CD4-positive, alpha-beta T cell treated with Interleukin-2 at 100 ng/mL for 4 hours (primary cell): ENCODE data around the gene LRRC10B.

Source experiments
- DNase-seq: peaks from one replicate; pipeline ENCODE4 v3.0.0-alpha.2; 2020; ENCODE audit warnings: low spot score

Gene LRRC10B

GRCh38 chr11:61509043-61510029 is 787 bp downstream of the LRRC10B start:
- DNase-seq: peak; percentile 40

DNA sequence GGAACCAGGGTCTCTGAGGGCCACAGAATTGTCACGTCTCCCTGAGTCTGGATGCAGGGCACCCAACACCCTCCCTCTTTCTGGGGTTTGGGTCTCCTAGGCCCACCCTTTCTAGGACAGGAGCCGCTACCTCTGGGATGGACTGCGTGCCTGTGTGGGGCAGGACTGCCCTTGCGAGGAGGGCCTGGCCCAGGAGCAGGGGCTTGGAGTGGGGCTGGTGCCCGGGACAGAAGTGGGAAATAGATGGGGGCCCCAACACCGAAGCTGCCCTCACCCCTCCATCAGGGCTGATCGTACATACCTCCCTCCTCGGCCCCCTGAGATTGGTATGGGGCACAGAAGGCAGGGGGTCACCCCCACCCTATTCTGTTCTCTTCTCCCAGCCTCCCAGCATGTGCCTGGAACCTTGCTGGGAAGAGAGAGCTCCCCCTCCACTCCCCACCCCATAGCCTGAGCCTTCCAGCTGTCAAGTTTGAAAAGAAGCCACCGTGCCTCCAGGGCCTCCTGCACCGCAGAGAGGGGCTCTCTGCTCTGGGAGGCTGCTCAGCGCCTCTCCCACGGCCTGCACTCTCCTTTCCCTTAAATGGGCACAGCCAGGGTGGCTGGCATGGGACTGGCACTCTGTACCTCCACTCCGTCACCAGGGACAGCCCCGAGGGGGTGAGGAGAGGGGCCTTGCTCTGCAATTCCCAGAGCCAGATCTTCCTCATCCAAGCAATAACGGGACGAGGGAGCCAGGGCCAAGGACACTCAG is 1.8 kb downstream of the LRRC10B start:
- no peak for DNase-seq

- no peak for DNase-seq
Measured at GRCh38 chr11:61510974-61511373, 2.4 kb downstream of the LRRC10B start.

GRCh38 chr11:61511383-61511782 is 2.8 kb downstream of the LRRC10B start:
- no peak for DNase-seq

GRCh38 chr11:61512435-61512834 is 3.9 kb downstream of the LRRC10B start:
- no peak for DNase-seq

DNA sequence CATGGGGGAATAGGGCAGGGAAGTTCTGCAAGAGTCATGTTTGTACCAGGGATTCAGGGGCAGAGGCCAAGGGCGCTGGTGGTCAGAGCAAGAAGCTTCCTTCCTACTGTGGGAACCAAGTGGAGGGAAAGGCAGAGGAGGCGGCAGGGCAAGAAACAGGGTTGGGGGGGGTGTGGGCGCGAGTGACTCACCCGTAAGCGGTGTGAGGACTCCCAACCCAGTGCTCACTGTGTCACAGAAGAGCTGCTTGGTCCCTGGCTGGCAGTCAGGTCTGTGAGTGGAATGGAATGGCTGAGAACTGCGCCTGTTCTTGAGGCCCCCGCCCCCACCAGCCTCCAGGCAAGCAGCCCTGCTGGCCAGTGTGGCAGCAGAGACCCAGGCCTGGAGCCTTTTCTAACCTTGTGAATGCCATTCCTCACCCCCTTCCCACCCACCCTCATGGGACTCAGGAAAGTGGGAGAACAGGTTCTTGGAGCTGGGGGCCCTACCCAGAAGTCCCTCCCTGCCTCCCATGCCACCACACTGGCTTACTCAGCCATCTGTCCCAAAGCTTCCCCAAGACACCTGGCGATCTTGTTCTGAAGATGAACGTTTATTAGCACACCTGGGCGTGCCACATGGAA is 4.7 kb downstream of the LRRC10B start:
- DNase-seq: no peak

- no peak for DNase-seq
Measured at GRCh38 chr11:61514050-61514917, 5.7 kb downstream of the LRRC10B start.

DNA sequence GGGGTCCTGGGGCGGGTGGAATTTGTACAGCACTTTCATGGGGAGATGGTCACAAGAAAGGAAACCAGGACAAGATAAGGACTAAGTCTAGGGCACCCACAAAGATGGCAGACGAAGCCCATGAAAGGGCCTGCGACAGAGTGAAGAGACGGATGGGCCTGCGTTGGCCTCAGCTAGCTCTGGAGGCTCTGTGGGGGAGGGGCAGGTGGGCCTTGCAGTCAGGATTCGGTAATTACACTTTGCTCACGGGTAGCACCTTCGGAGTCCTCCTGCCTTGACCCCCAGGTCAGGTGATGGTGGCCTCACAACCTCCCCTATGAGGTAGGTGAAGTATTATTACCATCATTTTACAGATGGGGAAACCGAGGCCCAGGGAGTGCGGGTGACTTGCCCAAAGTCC is 7.1 kb downstream of the LRRC10B start:
- DNase-seq: no peak

- no peak for DNase-seq
Measured at GRCh38 chr11:61516191-61516590, 7.6 kb downstream of the LRRC10B start.

- peak; percentile 39 for DNase-seq
Measured at GRCh38 chr11:61516675-61517572, 8.4 kb downstream of the LRRC10B start.

DNA sequence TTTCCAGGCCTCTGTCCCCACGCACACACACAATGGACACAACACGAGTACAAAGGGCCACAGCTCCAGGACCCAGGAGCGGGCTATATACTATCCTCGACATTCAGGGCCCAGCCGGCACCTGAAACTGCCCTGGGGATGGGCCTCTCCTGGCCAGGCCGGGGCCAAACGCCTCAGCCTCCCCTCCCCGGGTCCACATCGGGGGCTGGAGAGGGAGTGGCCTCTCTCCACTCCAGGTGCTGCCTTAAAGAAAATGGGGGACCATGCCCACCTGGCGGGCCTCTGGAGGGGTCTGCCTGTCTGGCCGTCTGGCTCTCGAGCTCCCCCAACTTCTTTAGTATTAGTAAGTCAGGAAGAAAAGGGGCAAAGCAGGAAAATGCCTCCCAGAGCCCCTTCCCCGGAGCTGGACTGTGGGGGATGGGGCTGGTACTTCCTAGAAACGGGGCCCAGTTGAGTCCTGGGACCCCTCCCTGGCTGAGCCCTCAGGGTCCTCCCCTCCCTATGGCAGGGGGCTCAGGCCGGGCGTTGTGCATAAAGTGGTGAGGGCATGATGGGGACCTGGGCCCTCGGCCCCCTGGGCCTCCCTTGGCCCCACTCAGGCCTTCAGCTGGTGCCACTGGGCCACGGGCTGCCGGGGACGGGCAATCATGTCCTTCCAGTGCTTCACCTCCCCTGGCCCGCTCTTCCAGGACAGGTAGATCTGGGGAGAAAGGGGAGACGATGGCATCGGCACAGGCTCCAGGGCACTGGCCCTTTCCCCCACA is 9.7 kb downstream of the LRRC10B start:
- no peak for DNase-seq

- no peak for DNase-seq
Measured at GRCh38 chr11:61522881-61523280, 14.3 kb downstream of the LRRC10B start.

- no peak for DNase-seq
Measured at GRCh38 chr11:61524446-61524845, 15.9 kb downstream of the LRRC10B start.

DNA sequence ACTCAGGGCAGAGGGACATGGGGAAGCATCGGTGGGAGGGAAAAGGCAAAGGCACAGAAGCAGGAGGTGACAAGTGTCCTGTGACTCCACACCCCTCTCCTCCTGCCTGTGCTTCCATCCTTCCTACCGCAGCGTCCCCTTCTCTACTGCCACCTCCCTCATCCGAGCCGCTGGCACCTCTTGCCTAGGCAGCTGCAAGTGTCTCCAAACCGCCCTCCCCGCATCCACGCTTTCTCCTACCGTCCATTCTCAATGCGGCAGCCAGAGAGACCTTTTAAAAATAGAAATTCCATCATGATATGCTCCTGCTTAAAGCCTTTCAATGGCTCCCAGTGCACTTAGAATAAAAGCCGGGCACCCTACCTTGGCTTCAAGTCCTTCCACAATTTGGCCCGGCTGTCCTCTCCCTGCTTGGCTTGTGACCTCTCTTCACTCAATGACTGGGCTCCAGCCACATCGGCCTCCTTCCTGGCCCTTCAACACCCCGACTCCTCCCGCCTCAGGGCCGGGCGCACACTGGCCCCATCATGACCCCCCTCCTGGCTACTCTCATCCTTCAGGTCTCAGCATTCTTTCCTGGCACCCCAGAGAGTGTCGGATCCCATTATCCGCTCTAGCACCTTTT is 16.5 kb downstream of the LRRC10B start:
- DNase-seq: no peak

DNA sequence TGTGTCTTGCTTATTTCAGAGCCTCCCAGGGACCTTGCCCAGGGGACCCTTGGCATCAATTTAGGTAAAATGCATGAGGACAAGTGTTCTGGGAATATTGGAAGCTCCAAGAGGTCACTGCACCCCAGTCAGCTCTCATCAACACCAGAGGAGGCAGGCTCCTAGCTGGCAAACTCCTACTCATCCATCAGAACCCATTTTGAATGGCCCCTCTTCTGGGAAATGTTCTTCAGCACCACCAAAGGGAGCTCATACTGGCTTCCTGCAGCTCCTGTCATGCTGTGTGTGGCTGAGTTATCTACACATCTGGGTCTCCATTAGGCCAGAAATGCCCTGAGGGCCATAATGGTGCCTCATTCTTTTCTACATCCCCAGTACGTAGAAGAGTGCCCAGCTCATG is 17.7 kb downstream of the LRRC10B start:
- no peak for DNase-seq

DNA sequence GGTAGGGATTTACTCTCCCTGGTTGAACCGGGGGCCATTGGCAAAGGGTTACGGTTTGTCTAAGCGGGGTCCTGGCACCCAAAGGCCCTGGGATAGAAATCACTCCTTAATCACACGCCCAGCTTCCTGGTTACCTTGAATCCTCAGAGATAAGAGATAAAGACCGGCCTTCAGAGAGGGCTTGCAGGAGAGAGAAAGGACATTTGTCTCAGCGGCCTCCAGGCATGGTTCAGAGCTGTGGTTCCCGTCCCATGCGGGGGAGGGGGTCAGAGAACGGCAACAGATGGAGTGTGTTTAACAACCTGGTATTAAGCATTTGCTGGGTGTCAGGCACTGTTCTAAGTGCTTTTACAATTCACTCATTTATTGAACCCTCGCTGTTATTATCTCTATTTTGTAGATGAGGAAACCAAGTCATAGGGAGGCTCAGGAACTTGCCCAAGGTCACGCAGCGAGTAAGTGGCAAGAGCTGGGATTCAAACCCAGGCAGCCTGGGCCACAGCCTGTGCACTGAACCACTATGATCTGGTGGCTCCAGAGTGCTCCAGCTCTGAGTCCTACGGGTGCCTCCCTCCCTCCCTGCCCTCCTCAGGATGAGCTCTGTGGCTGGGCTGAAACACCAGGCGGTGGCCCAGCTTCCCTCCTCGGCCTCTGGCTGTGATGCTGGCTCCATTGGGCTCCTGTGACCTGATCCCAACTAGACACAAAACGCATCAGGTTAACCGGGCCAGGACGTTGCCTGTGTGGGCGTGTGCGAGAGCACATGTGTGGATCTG is 18.6 kb downstream of the LRRC10B start:
- no peak for DNase-seq

DNA sequence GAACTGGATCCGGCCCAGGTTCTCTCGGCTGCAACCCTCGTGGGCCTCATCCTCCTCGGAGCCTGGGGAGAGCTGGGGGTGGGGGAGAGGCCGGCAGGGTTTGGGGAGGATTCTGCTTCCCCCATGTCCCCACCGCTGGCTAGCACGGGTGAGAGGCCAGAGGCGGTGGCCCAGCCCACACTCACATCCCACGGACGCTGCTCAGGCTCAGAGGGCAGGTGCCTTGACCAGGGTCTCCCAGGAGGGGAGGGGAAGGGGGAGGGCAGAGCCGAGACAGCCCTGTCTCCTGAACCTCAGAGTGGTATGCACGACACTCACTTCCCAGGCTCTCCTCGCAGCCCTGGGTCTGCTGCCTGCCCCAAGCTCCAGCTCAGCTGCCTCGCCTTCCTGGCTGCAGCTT is 19.6 kb downstream of the LRRC10B start:
- DNase-seq: no peak

GRCh38 chr11:61529537-61530225 is 21.1 kb downstream of the LRRC10B start:
- no peak for DNase-seq
